PC-9 (cell line): ENCODE data around the gene LLCFC1.

Experiments
- EZH2 ChIP-seq: fragments of 200-600 bp; sonication (generic); IDR thresholded peaks from 2 replicates; pipeline ENCODE4 v1.8.0; 2017; ENCODE audit warnings: antibody characterized with exemption, low read depth
- TF ChIP-seq, protein P1 (sequence below): fragments of 200-600 bp; sonication (generic); conservative IDR thresholded peaks from 2 replicates; pipeline ENCODE4 v1.6.1; 2017; ENCODE audit warnings: mixed run types, antibody characterized with exemption, mild to moderate bottlenecking, moderate library complexity

DNA sequence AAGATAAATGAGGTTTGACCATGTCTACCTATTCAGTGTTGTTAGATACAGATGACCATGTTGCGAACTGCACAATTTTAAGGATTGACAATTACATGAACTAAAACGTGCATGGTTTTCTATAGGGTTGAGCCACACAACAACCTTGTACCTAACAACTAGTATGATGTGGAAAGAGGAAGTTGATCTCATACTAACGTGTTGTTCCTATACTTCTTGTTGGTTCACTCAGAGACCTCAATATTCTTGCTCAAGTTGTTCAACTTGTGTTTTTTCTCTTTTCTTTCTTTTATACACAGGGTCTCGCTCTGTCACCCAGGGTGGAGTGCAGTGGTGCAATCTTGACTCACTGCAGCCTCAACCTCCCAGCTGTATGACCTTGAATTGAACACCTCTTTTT lies 28.9 kb downstream of the LLCFC1 start:
- TF ChIP-seq, protein P1, sequence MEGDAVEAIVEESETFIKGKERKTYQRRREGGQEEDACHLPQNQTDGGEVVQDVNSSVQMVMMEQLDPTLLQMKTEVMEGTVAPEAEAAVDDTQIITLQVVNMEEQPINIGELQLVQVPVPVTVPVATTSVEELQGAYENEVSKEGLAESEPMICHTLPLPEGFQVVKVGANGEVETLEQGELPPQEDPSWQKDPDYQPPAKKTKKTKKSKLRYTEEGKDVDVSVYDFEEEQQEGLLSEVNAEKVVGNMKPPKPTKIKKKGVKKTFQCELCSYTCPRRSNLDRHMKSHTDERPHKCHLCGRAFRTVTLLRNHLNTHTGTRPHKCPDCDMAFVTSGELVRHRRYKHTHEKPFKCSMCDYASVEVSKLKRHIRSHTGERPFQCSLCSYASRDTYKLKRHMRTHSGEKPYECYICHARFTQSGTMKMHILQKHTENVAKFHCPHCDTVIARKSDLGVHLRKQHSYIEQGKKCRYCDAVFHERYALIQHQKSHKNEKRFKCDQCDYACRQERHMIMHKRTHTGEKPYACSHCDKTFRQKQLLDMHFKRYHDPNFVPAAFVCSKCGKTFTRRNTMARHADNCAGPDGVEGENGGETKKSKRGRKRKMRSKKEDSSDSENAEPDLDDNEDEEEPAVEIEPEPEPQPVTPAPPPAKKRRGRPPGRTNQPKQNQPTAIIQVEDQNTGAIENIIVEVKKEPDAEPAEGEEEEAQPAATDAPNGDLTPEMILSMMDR, result no peak
- no peak for TF ChIP-seq EZH2
